Measurements from ENCODE around the gene RAD51B. TPM values are rescaled to one million over a fixed set of nuclear protein-coding genes. Genes with fewer than 3 reads are reported as not detected.
A peak's percentile ranks its signal among the peaks of the same experiment; 100 is the strongest.

RAD51B gene
- total RNA-seq, 1 experiment from 2014 or later: 103 TPM

- no peak for DNase-seq (ENCODE audit: low spot score)
These were observed 64.1 kb downstream of the RAD51B start for GRCh38 chr14:67883717-67884116.

GRCh38 chr14:67886191-67886590, 66.6 kb downstream of the RAD51B start:
- DNase-seq (ENCODE audit: low spot score): no peak
- in situ Hi-C loops (cut with HindIII; ENCODE audit: low sequenced_read_pairs): no loop called here

More at GRCh38 chr14:67883717-67884116, 64.1 kb downstream of the RAD51B start:
- in situ Hi-C loops (cut with HindIII; ENCODE audit: low sequenced_read_pairs): no loop called here

- DNase-seq (ENCODE audit: low spot score): no peak
- in situ Hi-C loops (cut with HindIII; ENCODE audit: low sequenced_read_pairs): no loop called here
These were observed 67.9 kb downstream of the RAD51B start for GRCh38 chr14:67887478-67887877.

- in situ Hi-C loops (cut with HindIII; ENCODE audit: low sequenced_read_pairs): no loop called here
- DNase-seq (ENCODE audit: low spot score): no peak
These were observed 69.9 kb downstream of the RAD51B start for GRCh38 chr14:67889455-67889854.

GRCh38 chr14:67892466-67893100, 73.0 kb downstream of the RAD51B start:
- in situ Hi-C loops (cut with HindIII; ENCODE audit: low sequenced_read_pairs): no loop called here
- DNase-seq (ENCODE audit: low spot score): no peak

- in situ Hi-C loops (cut with HindIII; ENCODE audit: low sequenced_read_pairs): no loop called here
These were observed 80.7 kb downstream of the RAD51B start for GRCh38 chr14:67900231-67900630.

GRCh38 chr14:67908052-67908754, 88.6 kb downstream of the RAD51B start:
- in situ Hi-C loops (cut with HindIII; ENCODE audit: low sequenced_read_pairs): no loop called here
- DNase-seq (ENCODE audit: low spot score): no peak

More at GRCh38 chr14:67900231-67900630, 80.7 kb downstream of the RAD51B start:
- DNase-seq (ENCODE audit: low spot score): no peak

- no peak for DNase-seq (ENCODE audit: low spot score)
- in situ Hi-C loops (cut with HindIII; ENCODE audit: low sequenced_read_pairs): no loop called here
These were observed 92.0 kb downstream of the RAD51B start for GRCh38 chr14:67911562-67911961.

- in situ Hi-C loops (cut with HindIII; ENCODE audit: low sequenced_read_pairs): no loop called here
These were observed 96.9 kb downstream of the RAD51B start for GRCh38 chr14:67916430-67916829.

GRCh38 chr14:67917006-67917405, 97.4 kb downstream of the RAD51B start:
- in situ Hi-C loops (cut with HindIII; ENCODE audit: low sequenced_read_pairs): no loop called here
- no peak for DNase-seq (ENCODE audit: low spot score)

More at GRCh38 chr14:67916430-67916829, 96.9 kb downstream of the RAD51B start:
- no peak for DNase-seq (ENCODE audit: low spot score)

GRCh38 chr14:67918838-67919237, 99.3 kb downstream of the RAD51B start:
- in situ Hi-C loops (cut with HindIII; ENCODE audit: low sequenced_read_pairs): no loop called here
- no peak for DNase-seq (ENCODE audit: low spot score)

- DNase-seq (ENCODE audit: low spot score): peak; percentile 57
- in situ Hi-C loops (cut with HindIII; ENCODE audit: low sequenced_read_pairs): no loop called here
These were observed 99.9 kb downstream of the RAD51B start for GRCh38 chr14:67919259-67920032.

- in situ Hi-C loops (cut with HindIII; ENCODE audit: low sequenced_read_pairs): no loop called here
- no peak for DNase-seq (ENCODE audit: low spot score)
These were observed 107.2 kb downstream of the RAD51B start for GRCh38 chr14:67926821-67927220.

- in situ Hi-C loops (cut with HindIII; ENCODE audit: low sequenced_read_pairs): no loop called here
- no peak for DNase-seq (ENCODE audit: low spot score)
These were observed 107.7 kb downstream of the RAD51B start for GRCh38 chr14:67927244-67927643.

- no peak for DNase-seq (ENCODE audit: low spot score)
- in situ Hi-C loops (cut with HindIII; ENCODE audit: low sequenced_read_pairs): no loop called here
These were observed 108.8 kb downstream of the RAD51B start for GRCh38 chr14:67928375-67928774.

GRCh38 chr14:67932708-67933246, 113.2 kb downstream of the RAD51B start:
- DNase-seq (ENCODE audit: low spot score): no peak
- in situ Hi-C loops (cut with HindIII; ENCODE audit: low sequenced_read_pairs): no loop called here

GRCh38 chr14:67933266-67933665, 113.7 kb downstream of the RAD51B start:
- in situ Hi-C loops (cut with HindIII; ENCODE audit: low sequenced_read_pairs): no loop called here

GRCh38 chr14:67934087-67934486, 114.5 kb downstream of the RAD51B start:
- in situ Hi-C loops (cut with HindIII; ENCODE audit: low sequenced_read_pairs): no loop called here
- DNase-seq (ENCODE audit: low spot score): peak; percentile 79

More at GRCh38 chr14:67933266-67933665, 113.7 kb downstream of the RAD51B start:
- DNase-seq (ENCODE audit: low spot score): no peak

- in situ Hi-C loops (cut with HindIII; ENCODE audit: low sequenced_read_pairs): no loop called here
These were observed 115.3 kb downstream of the RAD51B start for GRCh38 chr14:67934862-67935261.

GRCh38 chr14:67935371-67935770, 115.8 kb downstream of the RAD51B start:
- in situ Hi-C loops (cut with HindIII; ENCODE audit: low sequenced_read_pairs): no loop called here
- no peak for DNase-seq (ENCODE audit: low spot score)

More at GRCh38 chr14:67934862-67935261, 115.3 kb downstream of the RAD51B start:
- no peak for DNase-seq (ENCODE audit: low spot score)
